GM23338 (cell line): ENCODE results near the gene ZNF579. TPM values are rescaled to one million over a fixed set of nuclear protein-coding genes. Genes with fewer than 3 reads are reported as not detected.

Experiments
- ATAC-seq: fragments of 200-7000 bp; cut with Tn5 transposase; 3 replicates; pipeline ENCODE4 v1.9.1; 2020
- DNase-seq: peaks from one replicate; pipeline ENCODE4 v3.0.0-alpha.2; 2015; ENCODE audit warnings: low spot score
- H2AFZ ChIP-seq: fragments of 200-600 bp; sonication (generic); 2 replicates; pipeline ENCODE4 v1.8.0; 2016; ENCODE audit warnings: antibody characterized with exemption, mild to moderate bottlenecking, moderate library complexity
- H3F3A ChIP-seq: fragments of 200-600 bp; sonication (generic); replicated peaks from 2 replicates; pipeline ENCODE4 v1.8.0; 2017; ENCODE audit warnings: antibody characterized with exemption, mixed run types, low read depth
- H3K27ac ChIP-seq: fragments of 200-600 bp; sonication (generic); 2 replicates; pipeline ENCODE4 v1.6.1; 2016; ENCODE audit warnings: low read depth
- H3K27me3 ChIP-seq: fragments of 200-600 bp; sonication (generic); 2 replicates; pipeline ENCODE4 v1.8.0; 2016; ENCODE audit warnings: mild to moderate bottlenecking, mixed run types, moderate library complexity; ENCODE audit not compliant: insufficient read depth
- H3K36me3 ChIP-seq: fragments of 200-600 bp; sonication (generic); 2 replicates; pipeline ENCODE4 v1.8.0; 2016; ENCODE audit warnings: mild to moderate bottlenecking; ENCODE audit not compliant: insufficient read depth
- H3K4me1 ChIP-seq: fragments of 200-600 bp; sonication (generic); 2 replicates; pipeline ENCODE4 v1.8.0; 2016; ENCODE audit warnings: mild to moderate bottlenecking, moderate library complexity; ENCODE audit not compliant: insufficient read depth
- H3K4me2 ChIP-seq: fragments of 200-600 bp; sonication (generic); 2 replicates; pipeline ENCODE4 v1.7.1; 2017; ENCODE audit warnings: mixed run types
- H3K4me3 ChIP-seq: fragments of 200-600 bp; sonication (generic); 2 replicates; pipeline ENCODE4 v1.6.1; 2016; ENCODE audit warnings: mixed run types
- H3K79me2 ChIP-seq: fragments of 200-600 bp; sonication (generic); replicated peaks from 2 replicates; pipeline ENCODE4 v1.8.0; 2017; ENCODE audit warnings: mild to moderate bottlenecking; ENCODE audit not compliant: insufficient read depth
- H3K9me2 ChIP-seq: fragments of 200-600 bp; sonication (generic); 2 replicates; pipeline ENCODE4 v1.8.0; 2017; ENCODE audit not compliant: insufficient read depth
- H4K20me1 ChIP-seq: fragments of 200-600 bp; sonication (generic); replicated peaks from 2 replicates; pipeline ENCODE4 v1.8.0; 2017; ENCODE audit warnings: mild to moderate bottlenecking; ENCODE audit not compliant: insufficient read depth
- H3K27ac Mint-ChIP-seq: 2 replicates; pipeline ENCODE4 v1.8.0; 2020; ENCODE audit warnings: inconsistent platforms, mild to moderate bottlenecking, moderate library complexity, mixed read lengths
- H3K27me3 Mint-ChIP-seq: 3 replicates; pipeline ENCODE4 v1.8.0; 2022; ENCODE audit warnings: low read depth, mild to moderate bottlenecking, moderate library complexity, mixed read lengths, inconsistent platforms; ENCODE audit not compliant: insufficient read depth, poor library complexity
- H3K36me3 Mint-ChIP-seq: 3 replicates; pipeline ENCODE4 v1.8.0; 2021; ENCODE audit warnings: low read depth, mild to moderate bottlenecking, inconsistent platforms, moderate library complexity, mixed read lengths
- H3K4me1 Mint-ChIP-seq: 3 replicates; pipeline ENCODE4 v1.8.0; 2020; ENCODE audit warnings: mild to moderate bottlenecking, inconsistent platforms, mixed read lengths
- H3K4me3 Mint-ChIP-seq: 3 replicates; pipeline ENCODE4 v1.8.0; 2021; ENCODE audit warnings: moderate library complexity, mild to moderate bottlenecking, inconsistent platforms, mixed read lengths
- H3K9me3 Mint-ChIP-seq: 3 replicates; pipeline ENCODE4 v1.8.0; 2020; ENCODE audit warnings: moderate library complexity, mild to moderate bottlenecking, inconsistent platforms, mixed read lengths
- CREB1 ChIP-seq: fragments of 250-450 bp; sonication (Bioruptor Pico); IDR thresholded peaks from 2 replicates; pipeline ENCODE4 v1.5.0; 2020; ENCODE audit warnings: low read depth, mild to moderate bottlenecking, moderate library complexity
- EZH2 ChIP-seq: fragments of 200-600 bp; sonication (generic); IDR thresholded peaks from one replicate; pipeline ENCODE4 v1.8.0; 2017; ENCODE audit warnings: antibody characterized with exemption, mild to moderate bottlenecking, low read depth; ENCODE audit not compliant: unreplicated experiment
- EZH2phosphoT487 ChIP-seq: fragments of 200-600 bp; sonication (generic); IDR thresholded peaks from one replicate; pipeline ENCODE4 v1.8.1; 2018; ENCODE audit warnings: antibody characterized with exemption; ENCODE audit not compliant: unreplicated experiment
- JUNB ChIP-seq: IDR thresholded peaks from one replicate; pipeline ENCODE4 v1.6.1; 2016; ENCODE audit warnings: antibody characterized with exemption; ENCODE audit not compliant: unreplicated experiment
- NANOG ChIP-seq: IDR thresholded peaks from 2 replicates; pipeline ENCODE4 v1.6.1; 2016; ENCODE audit warnings: antibody characterized with exemption, borderline replicate concordance
- POLR2AphosphoS5 ChIP-seq: IDR thresholded peaks from 2 replicates; pipeline ENCODE4 v1.6.1; 2016; ENCODE audit warnings: antibody characterized with exemption, low read depth
- STAT1 ChIP-seq: IDR thresholded peaks from one replicate; pipeline ENCODE4 v1.6.1; 2016; ENCODE audit warnings: antibody characterized with exemption; ENCODE audit not compliant: unreplicated experiment
- ZNF114 ChIP-seq: fragments of 250-450 bp; sonication (Bioruptor Pico); IDR thresholded peaks from 2 replicates; pipeline ENCODE4 v1.5.0; 2020; ENCODE audit warnings: mild to moderate bottlenecking, moderate library complexity
- ZNF331 ChIP-seq: fragments of 250-450 bp; sonication (Bioruptor Pico); IDR thresholded peaks from 2 replicates; pipeline ENCODE4 v1.5.0; 2020; ENCODE audit warnings: low read depth, mild to moderate bottlenecking, moderate library complexity
- polyA plus RNA-seq: library from polyadenylated mRNA; unstranded; fragments of >200 nt; fragmentation: Nextera tagmentation; extraction: Ambion mirVana; gene quantifications from 2 replicates; pipeline ENCODE4 v1.2.1, GENCODE V29; 2016
- total RNA-seq: library from RNA; depleted of rRNA; stranded (reverse); fragments of >200 nt; shearing (Covaris generic); gene quantifications from 2 replicates; pipeline ENCODE4 v1.2.3, GENCODE V29; 2014
- TF ChIP-seq, protein P1 (sequence below): IDR thresholded peaks from 2 replicates; pipeline ENCODE4 v1.6.1; 2016; ENCODE audit warnings: antibody characterized with exemption
- TF ChIP-seq, protein P2 (sequence below): IDR thresholded peaks from one replicate; pipeline ENCODE4 v1.6.1; 2018; ENCODE audit warnings: antibody characterized with exemption; ENCODE audit not compliant: unreplicated experiment
- TF ChIP-seq, protein P3 (sequence below): fragments of 250-450 bp; sonication (Bioruptor Pico); IDR thresholded peaks from 2 replicates; pipeline ENCODE4 v1.5.0; 2020; ENCODE audit warnings: mild to moderate bottlenecking, moderate library complexity
- TF ChIP-seq, protein P4 (sequence below), 2 experiments: fragments of 200-600 bp in 1 of 2; sonication (generic) in 1 of 2; conservative IDR thresholded peaks; 2 replicates each; pipeline versions ENCODE4 v1.5.1 to v1.6.1; 2016 to 2017; ENCODE audit warnings: antibody characterized with exemption in 2 of 2, low read depth in 2 of 2, mild to moderate bottlenecking in 2 of 2, moderate library complexity in 1 of 2

Gene ZNF579
- total and polyA plus RNA-seq, 2 experiments from 2014 or later: 7.3 to 12.2 TPM

DNA sequence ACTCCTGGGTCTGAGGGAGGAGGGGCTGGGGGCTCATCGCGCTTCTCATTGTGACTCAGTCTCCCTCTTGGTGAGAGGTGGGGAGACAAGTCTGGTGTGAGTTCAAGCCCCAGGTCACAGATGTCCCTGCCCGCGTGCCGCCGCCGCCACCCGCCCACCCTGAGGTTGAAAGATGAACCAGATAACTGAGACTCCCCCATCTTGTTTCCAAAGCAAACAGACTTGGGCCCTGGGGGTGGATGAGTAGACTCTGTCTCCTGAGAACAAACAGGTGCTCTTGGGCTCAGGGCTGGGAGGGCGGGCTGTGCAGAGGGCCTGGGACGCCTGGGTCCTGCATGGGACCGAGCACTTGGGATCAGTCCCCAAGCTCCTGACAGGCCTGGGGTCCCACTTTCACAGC, 44.3 kb downstream of the ZNF579 start:
- 0 out of 2 replicates have a peak, but pooled peaks cover 7% of the 10 kb centered on the region for H3F3A ChIP-seq
- Mint-ChIP-seq H3K36me3 (no peaks in the 10 kb centered on the region), H3K9me3 (no peaks in the 10 kb centered on the region; the same call in 2 of the 3 replicates), H3K27ac (no peak overlapping the region), H3K27me3 (peaks cover 15% of the 10 kb centered on the region), H3K4me1 (peaks cover 6% of the 10 kb centered on the region; the same call in 2 of the 3 replicates), H3K4me3 (no peak overlapping the region)
- no peak overlapping the region for H3K4me3 ChIP-seq
- ATAC-seq (no peak), DNase-seq (no peak)
- H3K36me3 ChIP-seq: no peaks in the 10 kb centered on the region
- peaks cover 7% of the 10 kb centered on the region; the same call in 1 of the 2 replicates for H3K4me1 ChIP-seq
- no peak overlapping the region for H2AFZ ChIP-seq
- no peak overlapping the region for H3K27ac ChIP-seq
- no peak for TF ChIP-seq JUNB
- TF ChIP-seq, protein P1, sequence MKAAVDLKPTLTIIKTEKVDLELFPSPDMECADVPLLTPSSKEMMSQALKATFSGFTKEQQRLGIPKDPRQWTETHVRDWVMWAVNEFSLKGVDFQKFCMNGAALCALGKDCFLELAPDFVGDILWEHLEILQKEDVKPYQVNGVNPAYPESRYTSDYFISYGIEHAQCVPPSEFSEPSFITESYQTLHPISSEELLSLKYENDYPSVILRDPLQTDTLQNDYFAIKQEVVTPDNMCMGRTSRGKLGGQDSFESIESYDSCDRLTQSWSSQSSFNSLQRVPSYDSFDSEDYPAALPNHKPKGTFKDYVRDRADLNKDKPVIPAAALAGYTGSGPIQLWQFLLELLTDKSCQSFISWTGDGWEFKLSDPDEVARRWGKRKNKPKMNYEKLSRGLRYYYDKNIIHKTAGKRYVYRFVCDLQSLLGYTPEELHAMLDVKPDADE: no peak
- TF ChIP-seq, protein P2, sequence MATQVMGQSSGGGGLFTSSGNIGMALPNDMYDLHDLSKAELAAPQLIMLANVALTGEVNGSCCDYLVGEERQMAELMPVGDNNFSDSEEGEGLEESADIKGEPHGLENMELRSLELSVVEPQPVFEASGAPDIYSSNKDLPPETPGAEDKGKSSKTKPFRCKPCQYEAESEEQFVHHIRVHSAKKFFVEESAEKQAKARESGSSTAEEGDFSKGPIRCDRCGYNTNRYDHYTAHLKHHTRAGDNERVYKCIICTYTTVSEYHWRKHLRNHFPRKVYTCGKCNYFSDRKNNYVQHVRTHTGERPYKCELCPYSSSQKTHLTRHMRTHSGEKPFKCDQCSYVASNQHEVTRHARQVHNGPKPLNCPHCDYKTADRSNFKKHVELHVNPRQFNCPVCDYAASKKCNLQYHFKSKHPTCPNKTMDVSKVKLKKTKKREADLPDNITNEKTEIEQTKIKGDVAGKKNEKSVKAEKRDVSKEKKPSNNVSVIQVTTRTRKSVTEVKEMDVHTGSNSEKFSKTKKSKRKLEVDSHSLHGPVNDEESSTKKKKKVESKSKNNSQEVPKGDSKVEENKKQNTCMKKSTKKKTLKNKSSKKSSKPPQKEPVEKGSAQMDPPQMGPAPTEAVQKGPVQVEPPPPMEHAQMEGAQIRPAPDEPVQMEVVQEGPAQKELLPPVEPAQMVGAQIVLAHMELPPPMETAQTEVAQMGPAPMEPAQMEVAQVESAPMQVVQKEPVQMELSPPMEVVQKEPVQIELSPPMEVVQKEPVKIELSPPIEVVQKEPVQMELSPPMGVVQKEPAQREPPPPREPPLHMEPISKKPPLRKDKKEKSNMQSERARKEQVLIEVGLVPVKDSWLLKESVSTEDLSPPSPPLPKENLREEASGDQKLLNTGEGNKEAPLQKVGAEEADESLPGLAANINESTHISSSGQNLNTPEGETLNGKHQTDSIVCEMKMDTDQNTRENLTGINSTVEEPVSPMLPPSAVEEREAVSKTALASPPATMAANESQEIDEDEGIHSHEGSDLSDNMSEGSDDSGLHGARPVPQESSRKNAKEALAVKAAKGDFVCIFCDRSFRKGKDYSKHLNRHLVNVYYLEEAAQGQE: no peak
- no peak for TF ChIP-seq ZNF114
- TF ChIP-seq CREB1 (CRISPR knock-in tag): no peak
- no peak for TF ChIP-seq STAT1
- no peak for TF ChIP-seq EZH2
- TF ChIP-seq, protein P3, sequence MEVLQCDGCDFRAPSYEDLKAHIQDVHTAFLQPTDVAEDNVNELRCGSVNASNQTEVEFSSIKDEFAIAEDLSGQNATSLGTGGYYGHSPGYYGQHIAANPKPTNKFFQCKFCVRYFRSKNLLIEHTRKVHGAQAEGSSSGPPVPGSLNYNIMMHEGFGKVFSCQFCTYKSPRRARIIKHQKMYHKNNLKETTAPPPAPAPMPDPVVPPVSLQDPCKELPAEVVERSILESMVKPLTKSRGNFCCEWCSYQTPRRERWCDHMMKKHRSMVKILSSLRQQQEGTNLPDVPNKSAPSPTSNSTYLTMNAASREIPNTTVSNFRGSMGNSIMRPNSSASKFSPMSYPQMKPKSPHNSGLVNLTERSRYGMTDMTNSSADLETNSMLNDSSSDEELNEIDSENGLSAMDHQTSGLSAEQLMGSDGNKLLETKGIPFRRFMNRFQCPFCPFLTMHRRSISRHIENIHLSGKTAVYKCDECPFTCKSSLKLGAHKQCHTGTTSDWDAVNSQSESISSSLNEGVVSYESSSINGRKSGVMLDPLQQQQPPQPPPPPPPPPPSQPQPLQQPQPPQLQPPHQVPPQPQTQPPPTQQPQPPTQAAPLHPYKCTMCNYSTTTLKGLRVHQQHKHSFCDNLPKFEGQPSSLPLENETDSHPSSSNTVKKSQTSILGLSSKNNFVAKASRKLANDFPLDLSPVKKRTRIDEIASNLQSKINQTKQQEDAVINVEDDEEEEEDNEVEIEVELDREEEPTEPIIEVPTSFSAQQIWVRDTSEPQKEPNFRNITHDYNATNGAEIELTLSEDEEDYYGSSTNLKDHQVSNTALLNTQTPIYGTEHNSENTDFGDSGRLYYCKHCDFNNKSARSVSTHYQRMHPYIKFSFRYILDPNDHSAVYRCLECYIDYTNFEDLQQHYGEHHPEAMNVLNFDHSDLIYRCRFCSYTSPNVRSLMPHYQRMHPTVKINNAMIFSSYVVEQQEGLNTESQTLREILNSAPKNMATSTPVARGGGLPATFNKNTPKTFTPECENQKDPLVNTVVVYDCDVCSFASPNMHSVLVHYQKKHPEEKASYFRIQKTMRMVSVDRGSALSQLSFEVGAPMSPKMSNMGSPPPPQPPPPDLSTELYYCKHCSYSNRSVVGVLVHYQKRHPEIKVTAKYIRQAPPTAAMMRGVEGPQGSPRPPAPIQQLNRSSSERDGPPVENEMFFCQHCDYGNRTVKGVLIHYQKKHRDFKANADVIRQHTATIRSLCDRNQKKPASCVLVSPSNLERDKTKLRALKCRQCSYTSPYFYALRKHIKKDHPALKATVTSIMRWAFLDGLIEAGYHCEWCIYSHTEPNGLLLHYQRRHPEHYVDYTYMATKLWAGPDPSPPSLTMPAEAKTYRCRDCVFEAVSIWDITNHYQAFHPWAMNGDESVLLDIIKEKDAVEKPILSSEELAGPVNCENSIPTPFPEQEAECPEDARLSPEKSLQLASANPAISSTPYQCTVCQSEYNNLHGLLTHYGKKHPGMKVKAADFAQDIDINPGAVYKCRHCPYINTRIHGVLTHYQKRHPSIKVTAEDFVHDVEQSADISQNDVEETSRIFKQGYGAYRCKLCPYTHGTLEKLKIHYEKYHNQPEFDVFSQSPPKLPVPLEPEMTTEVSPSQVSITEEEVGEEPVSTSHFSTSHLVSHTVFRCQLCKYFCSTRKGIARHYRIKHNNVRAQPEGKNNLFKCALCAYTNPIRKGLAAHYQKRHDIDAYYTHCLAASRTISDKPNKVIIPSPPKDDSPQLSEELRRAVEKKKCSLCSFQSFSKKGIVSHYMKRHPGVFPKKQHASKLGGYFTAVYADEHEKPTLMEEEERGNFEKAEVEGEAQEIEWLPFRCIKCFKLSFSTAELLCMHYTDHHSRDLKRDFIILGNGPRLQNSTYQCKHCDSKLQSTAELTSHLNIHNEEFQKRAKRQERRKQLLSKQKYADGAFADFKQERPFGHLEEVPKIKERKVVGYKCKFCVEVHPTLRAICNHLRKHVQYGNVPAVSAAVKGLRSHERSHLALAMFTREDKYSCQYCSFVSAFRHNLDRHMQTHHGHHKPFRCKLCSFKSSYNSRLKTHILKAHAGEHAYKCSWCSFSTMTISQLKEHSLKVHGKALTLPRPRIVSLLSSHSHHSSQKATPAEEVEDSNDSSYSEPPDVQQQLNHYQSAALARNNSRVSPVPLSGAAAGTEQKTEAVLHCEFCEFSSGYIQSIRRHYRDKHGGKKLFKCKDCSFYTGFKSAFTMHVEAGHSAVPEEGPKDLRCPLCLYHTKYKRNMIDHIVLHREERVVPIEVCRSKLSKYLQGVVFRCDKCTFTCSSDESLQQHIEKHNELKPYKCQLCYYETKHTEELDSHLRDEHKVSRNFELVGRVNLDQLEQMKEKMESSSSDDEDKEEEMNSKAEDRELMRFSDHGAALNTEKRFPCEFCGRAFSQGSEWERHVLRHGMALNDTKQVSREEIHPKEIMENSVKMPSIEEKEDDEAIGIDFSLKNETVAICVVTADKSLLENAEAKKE (CRISPR knock-in tag): no peak
- no peak for TF ChIP-seq POLR2AphosphoS5
- TF ChIP-seq, protein P4, sequence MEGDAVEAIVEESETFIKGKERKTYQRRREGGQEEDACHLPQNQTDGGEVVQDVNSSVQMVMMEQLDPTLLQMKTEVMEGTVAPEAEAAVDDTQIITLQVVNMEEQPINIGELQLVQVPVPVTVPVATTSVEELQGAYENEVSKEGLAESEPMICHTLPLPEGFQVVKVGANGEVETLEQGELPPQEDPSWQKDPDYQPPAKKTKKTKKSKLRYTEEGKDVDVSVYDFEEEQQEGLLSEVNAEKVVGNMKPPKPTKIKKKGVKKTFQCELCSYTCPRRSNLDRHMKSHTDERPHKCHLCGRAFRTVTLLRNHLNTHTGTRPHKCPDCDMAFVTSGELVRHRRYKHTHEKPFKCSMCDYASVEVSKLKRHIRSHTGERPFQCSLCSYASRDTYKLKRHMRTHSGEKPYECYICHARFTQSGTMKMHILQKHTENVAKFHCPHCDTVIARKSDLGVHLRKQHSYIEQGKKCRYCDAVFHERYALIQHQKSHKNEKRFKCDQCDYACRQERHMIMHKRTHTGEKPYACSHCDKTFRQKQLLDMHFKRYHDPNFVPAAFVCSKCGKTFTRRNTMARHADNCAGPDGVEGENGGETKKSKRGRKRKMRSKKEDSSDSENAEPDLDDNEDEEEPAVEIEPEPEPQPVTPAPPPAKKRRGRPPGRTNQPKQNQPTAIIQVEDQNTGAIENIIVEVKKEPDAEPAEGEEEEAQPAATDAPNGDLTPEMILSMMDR (conservative IDR thresholded peaks at IDR 0.05; ENCODE audit: low read depth in 2 of 2): no peak
- no peak for TF ChIP-seq ZNF331 (CRISPR knock-in tag)
- no peak for TF ChIP-seq EZH2phosphoT487
- no peak for TF ChIP-seq NANOG
- no peaks in the 10 kb centered on the region for H3K9me2 ChIP-seq
- H4K20me1 ChIP-seq: no peaks in the 10 kb centered on the region
- H3K4me2 ChIP-seq: no peak overlapping the region
- no peaks in the 10 kb centered on the region for H3K27me3 ChIP-seq
- no peaks in the 10 kb centered on the region for H3K79me2 ChIP-seq
